GM18858 (cell line): Measurements from ENCODE around the gene BTNL8.
A peak's percentile ranks its signal among the peaks of the same experiment; 100 is the strongest.

Source experiments
- ATAC-seq: cut with Tn5 transposase; IDR thresholded peaks from one replicate; pipeline ENCODE4 v1.9.1; 2021; ENCODE audit not compliant: unreplicated experiment

The BTNL8 gene, protein sequence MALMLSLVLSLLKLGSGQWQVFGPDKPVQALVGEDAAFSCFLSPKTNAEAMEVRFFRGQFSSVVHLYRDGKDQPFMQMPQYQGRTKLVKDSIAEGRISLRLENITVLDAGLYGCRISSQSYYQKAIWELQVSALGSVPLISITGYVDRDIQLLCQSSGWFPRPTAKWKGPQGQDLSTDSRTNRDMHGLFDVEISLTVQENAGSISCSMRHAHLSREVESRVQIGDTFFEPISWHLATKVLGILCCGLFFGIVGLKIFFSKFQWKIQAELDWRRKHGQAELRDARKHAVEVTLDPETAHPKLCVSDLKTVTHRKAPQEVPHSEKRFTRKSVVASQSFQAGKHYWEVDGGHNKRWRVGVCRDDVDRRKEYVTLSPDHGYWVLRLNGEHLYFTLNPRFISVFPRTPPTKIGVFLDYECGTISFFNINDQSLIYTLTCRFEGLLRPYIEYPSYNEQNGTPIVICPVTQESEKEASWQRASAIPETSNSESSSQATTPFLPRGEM

DNA sequence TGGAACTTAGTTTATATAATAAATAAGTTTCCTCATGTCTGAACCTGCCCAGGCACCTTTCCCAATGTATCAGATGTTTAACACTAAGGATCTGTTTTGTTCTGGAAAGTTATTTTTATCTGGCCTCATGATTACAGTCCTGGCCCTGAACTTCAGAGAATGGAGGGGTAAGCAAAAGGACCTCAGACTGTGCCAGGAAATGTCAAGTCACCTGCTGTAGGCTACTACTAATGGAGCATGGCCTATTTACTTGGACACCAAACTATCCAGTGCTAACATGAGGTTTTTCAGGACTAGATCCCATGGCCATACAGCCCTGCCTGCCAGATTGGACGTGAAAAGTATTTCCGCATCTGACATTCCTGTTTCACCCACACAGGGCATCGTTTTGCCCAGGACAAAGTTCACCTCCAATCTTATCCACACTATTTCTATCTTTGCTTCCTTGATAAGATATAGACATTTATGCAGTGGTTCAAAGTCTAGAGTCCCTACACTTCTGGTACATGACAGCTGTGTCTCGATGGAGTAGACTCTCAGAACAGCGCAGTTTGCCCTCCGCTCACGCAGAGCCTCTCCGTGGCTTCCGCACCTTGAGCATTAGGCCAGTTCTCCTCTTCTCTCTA lies at the start of gene BTNL8:
BTNL8 (plus strand) TSS at position 539 of the 626 bp plus-strand sequence. CDS start 152 bp downstream, outside the sequence.
- ATAC-seq: no peak

DNA sequence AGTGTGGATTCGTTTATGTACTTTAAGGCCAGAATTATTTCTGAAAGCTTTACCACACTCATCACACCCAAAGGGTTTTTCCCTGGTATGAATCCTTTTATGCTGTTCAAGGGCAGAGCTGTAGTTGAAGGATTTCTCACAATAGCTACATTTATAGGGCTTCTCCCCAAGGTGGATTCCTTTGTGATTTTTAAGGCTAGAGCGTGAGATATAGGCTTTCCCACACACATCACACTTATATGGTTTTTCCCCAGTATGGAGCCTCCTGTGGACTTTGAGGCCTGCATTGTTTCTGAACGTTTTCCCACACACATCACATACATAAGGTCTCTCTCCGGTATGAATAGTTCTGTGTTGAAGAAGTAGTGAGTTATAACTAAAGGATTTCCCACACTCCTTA lies 49.1 kb upstream of the BTNL8 start:
- ATAC-seq: no peak

DNA sequence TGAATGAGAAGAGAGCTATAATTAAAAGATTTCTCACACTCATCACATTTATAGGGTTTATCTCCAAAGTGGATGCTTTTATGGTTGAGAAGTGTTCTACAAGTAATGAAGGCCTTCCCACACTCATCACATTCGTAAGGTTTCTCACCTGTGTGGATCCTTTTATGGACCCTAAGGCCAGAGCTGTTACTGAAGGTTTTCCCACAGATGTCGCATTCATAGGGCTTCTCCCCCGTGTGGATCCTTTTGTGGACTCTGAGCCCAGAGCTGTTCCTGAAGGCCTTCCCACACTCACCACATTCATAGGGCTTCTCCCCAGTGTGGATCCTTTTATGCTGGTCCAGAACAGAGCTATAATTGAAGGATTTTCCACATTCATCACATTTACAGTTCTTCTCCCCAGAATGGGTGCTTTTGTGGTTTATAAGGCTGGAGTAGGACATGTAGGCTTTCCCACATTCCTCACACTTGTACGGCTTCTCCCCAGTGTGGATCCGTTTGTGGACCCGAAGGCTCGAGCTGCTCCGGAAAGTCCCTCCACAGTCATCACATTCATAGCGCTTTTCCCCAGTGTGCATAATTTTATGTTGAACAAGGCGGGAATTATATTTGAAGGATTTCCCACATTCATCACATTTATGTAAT lies 48.4 kb upstream of the BTNL8 start:
- ATAC-seq: no peak

DNA sequence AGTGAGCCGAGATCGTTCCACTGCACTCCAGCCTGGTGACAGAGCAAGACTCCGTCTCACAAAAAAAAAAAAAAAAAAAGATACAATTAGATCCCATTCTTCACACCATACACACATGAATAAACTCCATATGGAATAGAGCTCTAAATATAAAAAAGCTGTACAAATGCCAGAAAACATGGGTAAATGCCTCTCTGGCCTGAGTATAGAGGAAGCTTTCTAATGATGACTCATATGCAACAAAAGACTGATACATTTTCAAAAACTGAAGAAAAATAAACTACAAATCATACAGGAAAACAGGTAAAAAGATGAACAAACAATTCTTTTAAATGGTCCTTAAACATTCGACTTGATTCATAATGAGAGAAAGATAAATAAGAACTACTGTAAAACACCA lies 46.5 kb upstream of the BTNL8 start:
- no peak for ATAC-seq

DNA sequence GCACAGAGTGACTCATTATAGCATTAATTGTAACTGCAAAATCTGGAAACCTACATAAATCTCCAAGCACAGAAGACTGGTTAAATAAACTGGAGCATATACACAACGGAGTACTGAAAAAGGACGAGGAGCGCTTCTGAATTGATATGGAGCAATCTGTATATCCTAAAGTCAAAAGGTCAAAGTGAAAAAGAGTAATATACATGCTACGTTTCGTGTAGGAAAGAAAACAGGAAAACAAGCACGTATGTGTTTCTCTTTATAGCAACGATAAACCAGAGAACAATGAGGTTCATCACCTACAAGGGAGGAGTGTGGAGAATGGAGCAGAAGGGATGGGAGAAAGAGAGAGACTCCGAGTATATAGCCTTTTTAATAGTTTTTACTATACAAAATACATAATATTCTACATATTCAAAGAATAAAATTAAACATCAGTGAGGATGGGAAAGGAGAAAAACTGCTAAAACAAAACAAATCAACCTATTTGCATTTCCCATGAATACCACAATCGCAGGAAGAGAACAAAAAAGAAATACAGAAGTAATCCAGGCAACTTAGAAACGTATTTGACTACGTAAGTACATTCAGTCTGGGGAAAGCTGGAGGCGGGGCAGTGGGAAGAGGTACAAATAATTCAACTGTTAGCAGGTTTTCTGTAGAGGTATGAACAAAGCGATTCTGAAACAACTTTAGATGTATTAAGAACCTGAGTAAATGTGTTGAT lies 45.7 kb upstream of the BTNL8 start:
- no peak for ATAC-seq

DNA sequence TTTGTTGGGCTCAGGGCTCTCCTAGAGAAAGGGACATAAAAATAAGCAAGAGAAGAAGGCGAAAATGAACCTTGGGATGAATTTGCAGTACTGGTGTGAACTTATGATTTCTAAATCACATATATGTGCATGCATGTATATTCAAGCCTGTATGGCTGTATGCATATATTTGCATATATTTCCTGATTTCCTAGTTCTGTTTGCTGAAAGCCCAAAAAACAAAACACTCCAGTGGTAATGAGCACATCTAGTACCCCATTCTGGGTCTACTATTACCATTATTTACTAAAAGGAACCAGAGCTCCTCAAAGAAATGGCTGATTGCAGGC lies 45.1 kb upstream of the BTNL8 start:
- no peak for ATAC-seq

DNA sequence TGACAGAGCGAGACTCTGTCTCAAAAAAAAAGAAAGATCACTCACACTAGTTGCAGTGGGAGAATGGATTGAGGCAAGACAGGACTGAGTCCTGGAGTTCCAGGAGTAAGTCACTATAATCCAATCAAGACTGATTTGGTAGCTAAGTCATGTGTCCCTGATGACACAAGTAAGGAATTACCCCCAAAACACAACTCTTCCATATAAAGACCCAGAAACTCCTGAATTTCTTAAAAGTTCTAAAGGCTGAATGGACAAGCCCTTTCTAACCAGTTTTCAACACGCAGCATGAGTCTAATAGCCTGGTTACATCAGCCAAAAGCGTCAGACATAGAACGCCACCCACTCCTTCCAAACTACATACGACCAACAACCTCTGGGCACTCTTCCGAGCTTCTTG lies 40.4 kb upstream of the BTNL8 start:
- no peak for ATAC-seq

DNA sequence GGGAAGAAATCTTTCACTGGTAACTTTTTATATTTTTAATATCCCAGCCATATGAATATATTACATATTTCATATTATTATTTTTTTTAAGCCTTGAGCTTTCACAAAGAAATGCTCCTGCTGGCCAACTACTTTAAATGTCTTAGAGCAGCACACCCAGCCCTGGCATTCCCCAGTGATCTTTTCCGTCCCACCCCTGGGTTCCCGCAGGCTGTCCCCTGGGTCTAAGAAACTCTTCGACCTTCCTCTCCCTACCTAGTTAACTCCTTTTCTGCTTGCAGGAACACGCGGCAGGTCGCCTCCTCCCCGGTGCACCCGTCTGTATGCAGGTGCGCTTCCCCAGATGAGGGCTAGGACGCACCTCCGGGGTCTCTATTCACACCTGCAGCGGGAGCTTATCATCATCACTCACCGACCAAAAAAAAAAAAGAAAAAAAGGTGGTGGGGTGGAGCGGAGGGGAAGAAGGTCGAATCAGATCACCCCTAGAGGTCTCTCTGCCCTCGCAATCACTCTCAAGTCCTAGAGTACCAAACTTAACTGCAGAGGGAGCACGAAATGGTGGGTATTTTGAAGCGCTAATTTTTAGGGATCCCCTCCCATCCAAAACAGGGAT lies 38.6 kb upstream of the BTNL8 start:
- ATAC-seq: peak; percentile 38

DNA sequence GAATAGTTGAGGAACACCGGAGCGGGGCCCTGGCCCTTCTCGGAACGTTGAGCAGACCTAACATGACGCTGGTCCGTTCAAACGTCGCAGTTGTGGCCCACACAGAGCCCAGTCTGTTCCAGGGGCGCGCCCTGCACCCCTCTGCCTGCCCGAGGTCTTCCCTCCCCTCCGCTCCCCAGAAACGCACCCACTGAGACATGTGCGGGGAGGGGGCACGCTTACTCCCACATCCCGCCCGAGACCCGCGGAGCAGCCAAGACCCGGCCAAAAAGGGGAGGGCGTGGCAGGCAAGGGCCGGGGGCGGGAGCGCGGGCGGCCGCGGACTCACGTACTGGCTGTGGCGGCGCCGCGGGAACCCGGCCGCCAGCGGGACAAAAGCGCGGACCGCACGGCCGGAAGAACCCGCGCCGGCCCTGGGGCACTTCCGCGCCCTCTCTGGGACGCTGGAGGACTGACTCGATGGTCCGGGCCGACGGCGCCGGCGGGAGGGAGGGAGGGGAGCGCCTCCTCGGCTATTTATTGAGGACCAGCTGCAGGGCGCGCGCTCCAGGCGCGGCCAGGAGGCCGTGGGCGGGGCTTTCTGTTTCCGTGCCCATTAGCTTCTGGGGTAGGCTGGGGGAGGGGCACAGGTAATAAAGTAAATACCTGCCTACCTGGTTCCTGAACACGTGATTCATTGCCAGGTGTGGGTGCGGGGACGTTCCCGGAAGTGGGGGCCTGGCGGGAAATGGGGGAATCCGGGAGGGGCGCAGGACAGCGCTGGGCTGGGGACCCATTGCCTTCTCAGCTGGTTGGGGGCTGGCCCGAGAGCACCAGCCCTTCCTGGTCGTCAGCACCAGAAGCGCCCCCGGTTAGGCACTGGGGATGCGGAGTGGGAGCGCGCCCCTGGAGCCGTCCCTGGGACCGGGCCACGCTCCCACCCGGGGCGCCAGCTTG lies 37.8 kb upstream of the BTNL8 start, which contains the start of gene ZFP62:
ZFP62 (minus strand) TSS at position 390 of the 936 bp plus-strand sequence; CDS start at position 333, 57 bp downstream.
- ATAC-seq: peak; percentile 64

DNA sequence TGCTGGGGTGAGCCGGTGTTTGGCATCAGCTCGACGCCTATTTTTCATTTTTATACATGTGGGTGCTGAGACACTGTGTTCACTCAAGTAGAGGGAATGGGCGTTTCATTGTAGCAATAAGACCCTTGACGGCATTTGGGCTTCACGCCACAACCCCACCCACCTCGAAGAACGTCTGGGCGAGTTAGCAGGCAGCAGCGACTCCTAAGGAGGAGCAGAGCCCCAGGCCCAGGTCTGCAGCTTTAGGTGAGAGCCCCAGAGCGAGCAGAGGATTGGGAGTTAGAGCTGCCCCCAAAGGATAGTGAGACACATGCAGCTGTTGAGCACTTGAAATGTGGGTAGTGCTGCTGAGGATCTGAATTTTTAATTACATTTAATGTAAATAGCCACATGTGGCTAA lies 36.3 kb upstream of the BTNL8 start:
- no peak for ATAC-seq

DNA sequence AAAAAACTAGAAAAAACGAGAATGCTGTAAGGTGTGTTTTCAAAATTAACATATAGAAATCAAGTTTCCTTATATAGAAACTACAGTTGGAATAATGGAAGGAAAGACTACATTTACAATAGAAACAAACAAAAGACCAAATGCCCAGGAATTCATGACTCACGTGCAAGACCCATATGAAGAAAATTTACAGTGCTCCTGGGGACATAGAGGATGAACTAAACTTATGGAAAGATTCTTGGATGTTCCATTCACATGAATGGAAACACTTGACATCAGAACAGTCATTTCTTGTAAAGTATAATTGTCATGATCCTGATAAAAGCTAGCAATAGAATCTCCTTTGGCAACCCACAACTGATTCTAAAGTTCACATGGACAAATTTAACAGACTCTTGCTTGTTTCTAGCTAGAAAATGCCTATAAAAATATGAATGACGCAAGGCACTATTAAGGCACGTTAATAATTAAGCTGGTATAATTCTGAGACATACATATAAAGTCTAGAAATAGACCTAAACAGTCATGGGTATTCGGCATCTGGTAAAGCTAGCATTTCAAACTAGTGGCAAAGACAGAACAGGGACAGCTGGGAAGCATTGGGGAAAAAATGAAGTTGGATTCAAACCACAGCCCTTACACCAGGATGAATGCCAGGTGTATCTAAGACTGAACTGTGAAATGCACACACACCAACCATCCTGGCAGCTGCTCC lies 32.8 kb upstream of the BTNL8 start:
- ATAC-seq: no peak

DNA sequence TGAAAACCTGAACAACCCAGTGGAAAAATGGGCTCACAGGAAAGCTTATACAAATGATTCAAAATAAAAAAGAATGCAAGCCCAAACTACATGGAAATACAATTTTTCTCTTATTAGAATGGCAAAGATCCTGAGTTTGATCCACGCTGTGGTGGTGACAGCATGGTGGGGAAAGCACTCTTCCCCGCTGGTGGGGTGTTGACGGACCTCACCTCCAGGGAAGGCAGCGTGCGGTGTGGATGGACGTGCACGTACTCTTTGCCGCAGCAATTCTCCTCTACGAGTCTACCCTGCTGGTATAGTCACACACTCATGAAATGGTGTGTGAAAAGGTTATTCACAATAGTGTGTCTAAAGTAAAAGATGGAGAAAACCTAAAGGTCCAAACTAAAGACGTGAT lies 32.0 kb upstream of the BTNL8 start:
- ATAC-seq: no peak

DNA sequence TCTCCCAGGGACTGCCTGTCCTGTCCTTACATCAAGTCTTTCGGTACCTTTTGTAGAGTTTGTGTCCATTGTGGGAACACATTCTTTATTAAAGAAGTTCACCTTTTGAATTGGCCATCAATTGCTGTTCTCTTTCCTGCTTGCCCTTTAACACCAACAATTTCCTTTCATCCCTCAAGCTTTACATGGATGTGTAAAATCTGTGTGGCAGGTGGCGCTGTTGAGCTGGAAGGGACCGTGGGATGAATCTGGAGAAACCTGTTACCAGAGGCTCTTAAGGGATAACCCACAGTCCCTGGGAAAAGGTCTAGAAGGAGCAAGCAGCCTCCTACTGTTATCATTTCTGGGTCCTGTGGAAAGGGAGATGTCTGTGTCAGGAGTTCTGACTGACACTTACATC lies 30.0 kb upstream of the BTNL8 start:
- no peak for ATAC-seq

DNA sequence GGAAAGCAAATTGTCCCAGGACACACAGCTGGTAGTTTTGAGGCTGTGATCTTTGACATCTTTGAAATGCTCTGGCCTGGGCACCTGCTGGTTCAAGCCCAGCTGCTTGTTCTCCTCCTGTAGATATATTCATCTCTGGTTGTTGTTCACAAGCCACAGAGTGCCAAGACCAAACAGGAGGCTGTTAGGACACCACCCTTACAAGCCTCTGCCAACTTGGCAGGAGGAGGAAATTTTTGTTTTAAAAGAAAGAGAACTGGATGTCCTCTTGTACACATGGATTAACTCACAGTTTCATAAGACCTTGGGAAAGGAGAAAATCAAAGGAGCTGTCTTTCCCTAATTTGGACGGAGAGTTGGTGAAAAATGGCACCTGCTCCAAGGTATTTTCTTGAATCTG lies 29.4 kb upstream of the BTNL8 start:
- no peak for ATAC-seq

DNA sequence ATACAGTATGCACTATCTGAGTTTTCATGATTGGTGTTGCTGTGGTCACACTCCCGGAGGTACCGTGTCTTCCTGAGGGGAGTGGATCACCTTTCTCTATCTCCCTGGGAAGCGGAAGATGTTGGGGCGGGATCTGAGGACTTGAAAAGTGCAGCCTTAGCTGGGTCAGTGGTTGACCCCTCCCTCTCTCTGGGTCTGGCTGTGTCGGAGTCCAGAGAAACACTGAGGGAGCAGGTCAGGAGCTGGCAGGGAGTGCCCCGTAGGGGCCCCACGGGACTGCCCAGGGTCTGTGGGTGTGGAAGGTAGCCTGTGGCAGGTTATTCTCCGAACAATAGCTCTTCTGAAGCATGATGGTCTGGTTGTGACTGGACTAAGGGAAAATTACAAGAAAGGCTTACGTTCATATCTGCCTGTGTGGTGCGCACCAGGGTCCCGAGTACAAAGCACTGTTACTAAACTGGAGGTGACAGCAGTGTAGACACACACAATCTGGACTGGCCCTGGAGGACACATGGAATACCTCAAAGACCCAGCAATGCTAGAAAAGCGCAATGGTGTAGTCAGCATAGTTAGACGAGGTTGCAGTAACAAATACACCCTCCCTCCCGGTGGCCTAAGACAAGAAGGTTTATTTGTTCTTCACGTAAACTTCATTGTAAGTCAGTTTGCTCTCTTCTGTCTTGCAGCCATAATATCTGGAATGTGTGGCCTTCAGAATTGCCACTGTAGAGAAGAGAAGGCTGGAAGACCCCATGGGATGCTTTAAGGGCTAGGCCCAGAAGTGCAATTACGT lies 28.5 kb upstream of the BTNL8 start:
- ATAC-seq: no peak

DNA sequence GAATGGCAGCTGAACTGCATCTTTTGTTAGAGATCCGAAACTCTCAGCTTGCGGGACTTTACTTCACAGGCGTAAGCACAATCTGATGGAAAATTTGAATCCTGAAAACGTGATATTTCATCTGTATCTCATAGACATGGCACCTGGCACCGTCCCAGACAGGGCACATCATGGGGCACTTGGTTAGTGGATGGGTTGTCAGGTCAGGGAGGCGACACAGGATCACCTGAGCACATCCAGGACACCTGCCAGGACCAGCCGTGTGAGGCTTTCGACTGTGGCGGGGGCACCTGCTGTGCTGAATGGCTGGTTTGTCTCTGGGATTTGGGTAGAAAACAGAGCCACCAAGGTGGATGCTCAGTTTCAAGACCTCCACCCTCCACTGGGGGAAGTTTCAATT lies 26.5 kb upstream of the BTNL8 start:
- ATAC-seq: no peak

DNA sequence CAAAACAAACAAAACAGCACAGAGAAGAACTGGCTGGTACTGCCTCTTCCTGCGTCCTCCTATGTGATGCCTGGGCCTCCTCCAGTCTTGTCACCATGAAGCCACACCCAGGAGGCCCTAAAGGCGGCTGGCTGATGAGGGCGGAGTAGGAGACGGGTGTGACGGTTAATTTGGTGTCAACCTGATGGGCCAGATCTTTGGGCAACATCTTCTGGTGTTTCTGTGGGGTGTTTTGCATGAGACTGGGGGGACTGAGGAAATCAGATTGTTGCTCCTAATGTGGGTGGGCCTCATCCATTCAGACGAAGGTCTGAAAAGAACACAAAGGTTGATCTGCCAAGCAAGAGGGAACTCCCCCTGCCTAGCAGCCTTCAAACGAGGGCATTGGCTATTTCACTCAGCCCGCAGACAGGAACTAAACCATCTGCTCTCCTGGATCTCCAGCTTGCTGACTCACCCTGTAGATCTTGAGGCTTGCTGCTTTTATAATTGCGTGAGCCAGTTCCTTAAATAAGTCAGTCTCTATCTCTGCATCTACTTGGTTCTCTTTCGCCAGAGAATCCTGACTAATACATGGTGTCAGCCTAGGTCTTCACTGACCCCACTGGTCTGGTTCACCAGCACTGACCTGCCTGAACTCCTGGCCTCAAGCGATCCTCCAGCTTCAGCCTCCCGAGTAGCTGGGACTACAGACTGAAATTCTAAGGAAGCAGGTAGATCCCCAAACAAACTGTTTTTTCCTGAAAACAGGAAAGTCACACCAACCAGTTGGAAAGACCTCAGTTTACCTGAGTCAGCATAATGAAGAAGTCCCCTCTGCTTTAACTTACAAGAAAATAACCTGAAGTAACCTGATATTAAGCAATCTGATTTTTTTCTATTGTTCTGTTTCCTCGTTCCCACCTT lies 25.1 kb upstream of the BTNL8 start:
- no peak for ATAC-seq
